ENCODE data around the gene OSGEP.
"Not testable (repeated sequence)": the region's sequence is repeated elsewhere in the genome, so short reads cannot be mapped to it uniquely, and the experiment has no call there.

The OSGEP gene

GRCh38 chr14:20469242-20469889, 14.8 kb upstream of the OSGEP start, which contains the start of gene PNP:
Gene PNP, plus strand, starts transcription at chr14:20469406. Its CDS starts 119 bp downstream, at chr14:20469525.
- peak; percentile 83 for DNase-seq

- DNase-seq: no peak
Observed at GRCh38 chr14:20468764-20469241, 14.2 kb upstream of the OSGEP start.

DNA sequence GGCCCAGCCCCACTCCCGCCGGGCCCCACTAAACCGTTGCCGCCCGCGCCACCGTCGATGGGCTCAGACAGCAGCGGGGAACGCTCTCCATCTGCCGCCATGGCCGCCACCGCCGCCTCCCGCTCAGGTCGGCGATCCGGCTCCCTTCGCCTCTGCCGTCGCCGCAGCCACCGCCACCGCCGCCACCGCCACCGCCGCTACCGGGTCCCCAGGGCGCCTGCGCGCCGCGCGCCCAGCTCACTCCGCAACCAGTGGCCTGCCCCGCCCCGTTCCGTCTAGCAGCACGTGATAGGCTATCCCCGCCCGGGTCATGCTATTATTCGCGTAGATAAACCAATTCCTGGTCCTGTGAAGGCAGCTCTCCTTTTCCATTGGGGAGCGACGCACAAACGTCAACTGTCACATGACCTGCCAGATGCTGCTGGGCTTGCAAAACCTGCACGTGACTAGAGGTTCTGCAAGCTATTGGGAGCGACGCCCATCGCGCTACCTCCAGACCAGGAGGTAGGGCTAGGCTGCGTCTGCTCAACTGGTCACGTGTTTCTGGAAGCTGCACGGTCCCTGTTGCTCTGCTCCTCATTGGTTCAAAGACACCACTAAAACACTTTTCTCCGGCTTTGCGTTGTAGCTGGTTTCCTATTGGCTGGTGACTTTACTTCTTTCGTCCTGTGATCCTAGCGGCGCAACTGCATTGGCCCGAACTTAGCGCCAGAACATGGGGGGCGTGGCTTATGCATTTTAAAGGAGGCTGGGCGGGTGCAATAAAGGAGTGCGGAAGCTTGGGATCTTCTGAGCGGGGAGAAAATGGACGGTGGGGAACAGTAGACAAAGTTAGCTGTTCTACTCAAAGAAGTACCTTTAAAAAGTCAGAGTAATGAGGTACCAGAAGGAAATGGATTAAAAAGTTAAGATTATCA, 6.9 kb upstream of the OSGEP start, which contains the start of gene PIP4P1:
PIP4P1 (minus strand) TSS at position 210 of the 917 bp plus-strand sequence; CDS start at position 101, 109 bp downstream.
- DNase-seq: peak; percentile 100

GRCh38 chr14:20460458-20461224, 6.0 kb upstream of the OSGEP start:
- DNase-seq: no peak

- no peak for DNase-seq
Observed at GRCh38 chr14:20458031-20458789, 3.6 kb upstream of the OSGEP start.

DNA sequence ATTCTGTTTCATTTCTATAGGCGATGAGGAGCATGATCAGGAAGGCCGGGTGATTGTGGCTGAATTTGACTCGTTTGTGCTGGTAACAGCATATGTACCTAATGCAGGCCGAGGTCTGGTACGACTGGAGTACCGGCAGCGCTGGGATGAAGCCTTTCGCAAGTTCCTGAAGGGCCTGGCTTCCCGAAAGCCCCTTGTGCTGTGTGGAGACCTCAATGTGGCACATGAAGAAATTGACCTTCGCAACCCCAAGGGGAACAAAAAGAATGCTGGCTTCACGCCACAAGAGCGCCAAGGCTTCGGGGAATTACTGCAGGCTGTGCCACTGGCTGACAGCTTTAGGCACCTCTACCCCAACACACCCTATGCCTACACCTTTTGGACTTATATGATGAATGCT, 2.4 kb upstream of the OSGEP start:
- DNase-seq: no peak

GRCh38 chr14:20455355-20456300, 1.0 kb upstream of the OSGEP start:
- DNase-seq: peak; percentile 15

- not testable (repeated sequence) for DNase-seq
Observed at GRCh38 chr14:20452831-20453230, 1.8 kb downstream of the OSGEP start.

GRCh38 chr14:20446889-20447288, 7.7 kb downstream of the OSGEP start:
- no peak for DNase-seq

GRCh38 chr14:20443650-20444049, 11.0 kb downstream of the OSGEP start:
- not testable (repeated sequence) for DNase-seq

- DNase-seq: no peak
Observed at GRCh38 chr14:20441461-20441860, 13.2 kb downstream of the OSGEP start.

DNA sequence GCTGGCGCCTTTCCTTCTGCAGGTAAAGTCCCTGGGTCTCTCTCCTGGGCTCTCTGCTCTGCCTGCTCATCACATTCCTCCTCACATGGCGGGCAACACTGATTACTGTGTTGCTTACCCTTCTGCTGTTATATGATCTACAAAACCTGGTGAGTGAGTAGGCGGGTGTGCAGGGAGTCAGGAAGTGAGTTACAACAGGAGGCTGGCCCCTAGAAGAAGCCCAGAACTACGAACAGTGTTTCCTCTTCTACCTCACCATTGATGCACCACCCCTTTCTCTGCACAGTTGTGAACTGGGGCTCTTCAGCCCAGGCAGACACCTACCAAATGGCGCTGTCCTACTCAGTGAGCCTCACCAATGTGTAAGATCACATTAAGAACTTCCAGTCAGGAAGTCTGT, 13.7 kb downstream of the OSGEP start:
- no peak for DNase-seq

- DNase-seq: no peak
Observed at GRCh38 chr14:20440465-20440864, 14.1 kb downstream of the OSGEP start.

GRCh38 chr14:20438664-20439063, 15.9 kb downstream of the OSGEP start:
- DNase-seq: no peak

- DNase-seq: peak; percentile 72
Observed at GRCh38 chr14:20436363-20436755, 18.3 kb downstream of the OSGEP start.

- DNase-seq: no peak
Observed at GRCh38 chr14:20435582-20436362, 18.8 kb downstream of the OSGEP start, which contains the start of gene KLHL33. Gene KLHL33, minus strand, starts transcription at chr14:20436166. Its CDS starts 355 bp downstream, at chr14:20435811.

DNA sequence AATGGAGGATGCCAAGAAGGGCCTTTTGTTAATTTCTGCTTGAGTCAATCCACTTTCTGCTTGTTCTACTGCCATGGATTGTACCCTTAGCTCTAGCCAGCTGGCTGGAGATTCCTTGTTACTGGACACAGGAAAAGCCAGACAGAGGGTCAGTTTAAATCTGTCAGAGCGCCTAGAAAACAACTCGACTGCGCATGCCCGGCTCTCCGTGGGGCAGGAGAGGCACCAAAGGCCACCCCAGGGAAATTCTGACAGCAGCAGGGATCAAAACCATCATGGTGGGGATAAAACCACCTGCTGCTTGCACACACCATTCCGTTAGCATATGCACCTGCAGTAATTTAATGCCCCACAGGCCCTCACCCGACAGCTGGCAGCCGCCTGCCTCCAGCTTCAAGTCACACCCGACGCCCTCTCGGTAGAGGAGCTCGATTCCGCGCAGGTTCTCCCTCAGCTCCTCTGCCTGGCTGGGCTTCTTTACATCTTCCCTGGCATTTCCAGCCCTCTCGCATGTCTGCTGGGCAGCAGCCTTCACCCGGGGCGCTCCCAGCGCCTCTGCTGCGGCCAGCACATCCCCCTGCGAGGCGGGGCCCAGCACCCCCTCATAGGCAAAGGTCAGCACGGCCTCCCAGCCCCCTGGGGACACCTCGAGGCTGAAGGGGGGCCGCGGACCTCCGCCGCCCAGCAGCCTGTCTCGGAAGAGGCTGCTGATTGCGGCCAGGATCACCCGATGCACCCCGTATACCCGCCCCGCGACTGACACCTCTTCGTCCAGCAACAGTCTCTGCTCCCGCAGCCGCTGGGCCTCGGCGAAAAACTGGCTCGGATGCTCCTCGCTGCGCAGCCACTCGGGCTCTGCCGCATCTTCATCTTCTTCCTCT, 19.7 kb downstream of the OSGEP start:
- no peak for DNase-seq

DNA sequence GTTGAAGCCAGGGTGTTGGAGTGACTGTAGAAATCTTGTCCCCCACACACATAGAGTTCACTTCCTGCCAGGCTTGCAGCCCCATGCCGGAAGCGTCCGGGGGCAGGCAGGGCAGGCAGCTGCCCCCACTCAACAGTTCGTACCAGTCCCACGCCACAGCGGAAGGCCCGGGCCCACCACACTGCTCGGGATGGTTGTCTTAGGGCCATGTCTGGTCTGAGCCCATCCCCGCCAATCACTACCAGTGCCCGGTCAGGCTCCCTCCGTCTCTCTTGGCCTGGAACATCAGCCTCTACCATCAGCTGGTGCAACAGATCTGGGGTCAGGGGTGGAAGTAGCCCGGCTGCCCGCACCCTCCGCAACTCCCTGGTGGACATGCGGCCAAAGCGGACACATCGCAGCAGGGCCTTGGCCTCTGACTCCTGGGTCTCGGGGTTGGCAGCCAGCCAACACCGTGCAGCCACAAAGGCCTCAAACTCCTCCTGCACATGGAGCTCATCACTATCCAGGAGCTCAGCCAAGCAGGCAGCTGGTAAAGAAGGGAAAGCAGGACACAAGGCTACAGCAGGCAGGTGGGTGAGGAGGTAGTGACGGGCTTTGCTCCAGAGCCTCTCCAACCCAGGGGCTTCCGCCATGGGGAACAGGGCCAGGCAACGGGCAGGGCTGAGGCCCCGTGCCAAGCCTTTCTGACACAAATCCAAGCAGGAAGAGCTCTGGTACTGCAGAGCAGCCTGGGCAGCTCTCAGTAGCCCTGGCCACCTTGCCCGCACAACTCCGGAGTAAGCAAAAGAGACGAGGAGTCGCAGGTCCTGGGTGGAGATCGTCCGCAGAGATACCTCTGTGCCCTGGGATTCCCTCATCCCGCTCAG, 24.6 kb downstream of the OSGEP start:
- no peak for DNase-seq
